ENCODE results near the gene MXI1.
"Not testable (repeated sequence)": the region's sequence is repeated elsewhere in the genome, so short reads cannot be mapped to it uniquely, and the experiment has no call there.

Gene MXI1

DNA sequence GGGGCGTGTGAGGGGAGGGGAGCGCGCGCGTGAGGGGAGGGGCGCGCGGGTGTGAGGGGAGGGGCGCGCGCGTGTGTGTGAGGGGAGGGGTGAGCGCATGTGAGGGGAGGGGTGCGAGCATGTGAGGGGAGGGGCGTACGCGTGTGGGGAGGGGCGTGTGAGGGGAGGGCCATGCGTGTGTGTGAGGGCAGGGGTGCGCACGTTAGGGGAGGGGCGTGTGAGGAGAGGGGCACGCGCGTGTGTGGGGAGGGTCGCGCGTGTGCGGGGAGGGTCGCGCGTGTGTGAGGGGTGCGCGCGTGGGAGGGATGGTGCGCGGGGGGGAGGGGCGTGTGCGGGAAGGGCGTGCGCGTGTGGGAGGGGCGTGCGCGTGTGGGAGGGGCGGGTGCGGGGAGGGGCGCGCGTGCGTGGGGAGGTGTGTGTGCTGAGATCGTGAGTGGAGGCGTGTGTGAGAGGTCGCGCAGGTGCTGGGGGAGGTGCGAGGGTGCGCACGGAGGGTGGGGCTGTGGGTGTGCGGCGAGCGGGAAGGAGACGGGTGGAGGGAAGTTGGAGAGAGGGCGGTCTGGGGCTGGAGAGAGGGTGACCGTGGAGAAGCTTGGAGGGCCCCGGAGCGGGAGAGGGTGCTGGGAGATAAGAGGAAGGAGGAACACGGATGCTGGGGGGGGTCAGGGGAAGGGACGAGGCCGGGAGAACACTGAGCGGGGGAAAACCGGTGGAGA lies 19.7 kb downstream of the MXI1 start:
- peak overlapping the region; percentile 69 for H3K27ac ChIP-seq

DNA sequence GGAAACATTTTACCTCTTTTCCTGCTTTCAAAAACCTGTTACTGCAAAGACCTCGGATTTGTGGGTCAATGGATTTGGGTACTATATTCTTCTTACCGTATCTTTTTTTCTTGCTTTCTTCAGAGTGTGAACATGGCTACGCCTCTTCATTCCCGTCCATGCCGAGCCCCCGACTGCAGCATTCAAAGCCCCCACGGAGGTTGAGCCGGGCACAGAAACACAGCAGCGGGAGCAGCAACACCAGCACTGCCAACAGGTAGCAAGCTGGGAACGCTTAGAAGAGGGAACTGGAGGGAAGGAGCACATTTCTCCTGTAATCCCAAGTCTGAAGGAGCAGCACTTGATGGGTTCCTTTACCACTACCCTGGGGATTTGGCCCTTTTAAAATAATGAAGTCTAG lies 20.7 kb downstream of the MXI1 start:
- H3K27ac ChIP-seq, result no peak overlapping the region
- DNase-seq (ENCODE audit: low read depth, low spot score), result no peak

More for the DNA sequence above, 19.7 kb downstream of the MXI1 start:
- no peak for DNase-seq (ENCODE audit: low read depth, low spot score)

DNA sequence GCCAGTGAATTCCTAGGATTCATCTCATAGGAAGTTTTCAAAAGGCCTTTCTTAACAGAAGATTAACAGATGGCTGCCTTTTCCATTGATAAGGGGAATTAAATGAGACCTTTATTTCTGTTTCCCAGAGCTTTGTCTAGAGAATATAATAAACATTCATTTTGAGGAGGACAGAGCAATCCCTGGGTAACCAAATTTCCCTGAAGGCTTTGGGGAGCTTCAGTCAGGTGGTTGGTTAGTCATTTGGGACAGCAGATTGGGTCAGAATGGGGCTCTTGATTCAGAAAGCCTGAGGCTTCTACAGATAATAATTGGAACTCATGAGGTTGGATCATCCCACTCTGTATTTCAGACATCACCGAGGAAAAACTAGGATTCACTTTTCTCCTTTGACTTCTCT lies 21.8 kb downstream of the MXI1 start:
- no peak overlapping the region for H3K27ac ChIP-seq
- no peak for DNase-seq (ENCODE audit: low read depth, low spot score)

DNA sequence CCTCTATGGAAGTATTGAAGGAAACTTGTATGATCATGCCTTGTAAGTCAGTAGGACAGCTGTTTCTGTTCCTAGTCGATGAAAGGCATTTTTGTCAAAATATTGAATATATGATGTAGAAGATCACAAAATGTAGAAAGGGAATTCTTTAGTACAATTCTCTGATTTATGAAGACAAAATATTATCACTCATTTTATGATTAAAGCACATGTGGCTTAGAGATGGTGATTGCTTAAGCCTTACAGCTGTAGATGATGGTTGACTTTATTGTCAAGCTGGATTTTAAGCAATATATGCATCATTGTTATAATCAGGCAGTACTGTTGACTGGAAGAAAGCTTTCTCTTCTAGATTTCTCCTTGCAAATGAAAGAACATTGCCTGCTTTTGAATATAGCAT lies 26.4 kb downstream of the MXI1 start:
- H3K27ac ChIP-seq, result no peak overlapping the region
- DNase-seq (ENCODE audit: low read depth, low spot score), result no peak

DNA sequence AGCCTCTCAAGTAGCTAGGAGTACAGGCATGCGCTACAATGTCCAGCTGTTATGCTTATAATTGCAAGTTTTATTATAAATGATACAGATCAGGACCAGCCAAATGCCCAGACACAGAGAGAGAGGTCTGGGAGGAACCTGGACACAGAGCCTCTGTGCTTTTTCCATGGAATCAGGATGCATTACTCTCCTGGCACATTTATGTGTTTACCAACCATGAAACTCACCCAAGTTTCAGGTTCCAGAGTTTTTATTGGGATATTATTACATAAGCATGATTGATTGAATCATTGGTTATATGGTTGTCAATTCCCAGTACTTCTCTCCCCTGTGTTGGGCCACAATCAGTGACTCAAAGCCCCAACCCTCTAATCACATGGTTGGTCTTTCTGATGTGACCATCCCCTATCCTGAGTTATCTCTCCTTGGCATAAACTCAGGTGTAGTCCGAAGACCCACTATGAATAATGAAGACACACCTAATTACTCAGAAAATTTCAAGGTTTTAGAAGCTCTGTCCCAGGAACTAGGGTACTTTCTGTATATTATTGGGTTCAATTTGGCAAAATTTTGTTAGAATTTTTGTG lies 30.6 kb downstream of the MXI1 start:
- no peak overlapping the region for H3K27ac ChIP-seq
- no peak for DNase-seq (ENCODE audit: low read depth, low spot score)

DNA sequence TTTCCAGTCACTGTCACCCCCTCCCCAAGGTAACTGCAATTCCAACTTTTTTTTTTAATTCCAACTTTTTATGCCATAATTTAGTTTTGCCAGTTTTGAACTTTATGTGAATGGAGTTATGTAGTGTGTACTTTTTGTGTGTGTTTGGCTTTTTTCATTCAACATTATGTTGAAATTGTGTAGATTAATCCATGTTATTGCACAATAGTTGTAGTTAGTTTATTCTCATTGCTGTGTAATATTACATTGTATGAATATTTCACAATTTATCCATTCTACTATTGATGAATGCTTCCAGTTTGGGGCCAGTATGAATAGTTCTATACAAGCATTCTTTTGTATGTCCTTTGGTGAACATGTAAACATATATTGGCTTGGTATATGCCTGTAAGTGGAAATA lies 32.5 kb downstream of the MXI1 start:
- no peak overlapping the region for H3K27ac ChIP-seq
- no peak for DNase-seq (ENCODE audit: low read depth, low spot score)

DNA sequence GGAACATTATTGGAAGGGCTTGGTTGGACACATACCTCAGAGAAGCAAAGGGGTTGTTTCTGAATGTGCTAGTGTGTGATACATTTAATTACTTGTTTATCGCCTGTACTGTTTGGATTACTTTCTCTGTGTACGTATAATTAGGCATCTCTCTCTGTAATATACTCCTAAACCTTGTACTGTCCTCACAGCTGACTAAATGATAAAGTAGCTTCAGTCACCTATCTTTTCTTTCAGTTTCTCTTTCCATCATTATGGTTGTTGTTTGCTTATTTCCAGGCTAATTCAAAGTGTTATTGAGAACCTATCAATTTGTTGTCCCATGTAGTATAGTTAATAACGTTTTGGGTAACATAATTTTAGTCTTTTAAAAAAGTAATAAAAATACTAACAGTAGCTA lies 34.0 kb downstream of the MXI1 start:
- no peak overlapping the region for H3K27ac ChIP-seq
- DNase-seq (ENCODE audit: low read depth, low spot score), result no peak

DNA sequence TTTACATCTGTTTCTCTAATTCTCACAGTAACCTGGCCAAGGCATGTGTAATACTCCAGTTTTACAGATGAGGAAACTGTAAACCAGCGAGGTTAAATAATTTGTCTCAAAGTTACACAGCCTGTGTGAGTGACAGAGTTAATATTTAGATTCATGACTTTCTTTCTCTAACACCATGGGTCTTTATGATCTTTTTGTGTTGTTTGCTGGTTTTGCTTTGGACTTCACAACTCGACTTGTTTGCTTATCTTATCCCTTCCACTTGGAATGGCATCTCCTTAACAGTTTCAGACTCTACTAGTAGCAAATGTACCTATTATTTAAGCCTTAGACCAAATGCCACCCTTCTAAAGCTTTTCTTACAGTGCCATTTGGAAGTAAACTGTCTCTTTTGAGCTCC lies 34.4 kb downstream of the MXI1 start:
- H3K27ac ChIP-seq, result no peak overlapping the region
- no peak for DNase-seq (ENCODE audit: low read depth, low spot score)

DNA sequence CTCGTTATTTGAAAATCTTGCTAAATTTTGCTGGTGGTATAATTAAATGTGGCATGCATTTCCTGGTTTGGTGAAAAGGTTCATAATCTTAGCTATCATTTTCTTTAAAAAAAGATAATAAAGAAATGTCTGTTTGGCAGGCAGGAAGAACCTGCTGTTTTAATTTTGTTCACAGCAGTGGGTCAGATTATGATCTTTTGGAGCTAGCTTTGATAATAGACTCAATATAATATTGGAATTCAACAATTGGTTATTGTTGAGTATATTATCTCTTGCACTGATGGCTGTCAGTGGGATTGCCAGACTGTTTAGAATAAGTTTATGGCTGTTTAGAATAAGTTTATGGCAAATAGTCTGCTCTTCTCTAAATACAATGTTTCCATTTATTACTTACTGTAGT lies 35.1 kb downstream of the MXI1 start:
- no peak for DNase-seq (ENCODE audit: low read depth, low spot score)
- H3K27ac ChIP-seq, result no peak overlapping the region

DNA sequence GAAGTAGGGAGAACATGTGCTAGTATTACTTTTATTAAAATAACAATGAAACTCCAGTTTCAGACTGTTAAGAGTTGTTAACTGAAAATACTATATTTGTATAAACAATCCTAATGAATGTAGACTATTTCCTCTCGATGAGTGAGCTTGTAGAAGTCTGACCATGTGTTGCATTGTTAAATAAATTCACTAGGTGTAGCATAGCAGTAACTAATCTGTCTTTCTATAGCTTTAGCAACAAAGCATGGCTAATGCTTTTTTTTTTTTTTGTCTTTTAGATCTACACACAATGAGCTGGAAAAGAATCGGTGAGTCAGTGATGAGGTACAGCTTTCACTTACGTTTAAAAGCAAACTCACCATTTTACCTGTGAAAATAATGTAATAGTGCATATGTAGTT lies 37.1 kb downstream of the MXI1 start:
- H3K27ac ChIP-seq, result no peak overlapping the region
- no peak for DNase-seq (ENCODE audit: low read depth, low spot score)

DNA sequence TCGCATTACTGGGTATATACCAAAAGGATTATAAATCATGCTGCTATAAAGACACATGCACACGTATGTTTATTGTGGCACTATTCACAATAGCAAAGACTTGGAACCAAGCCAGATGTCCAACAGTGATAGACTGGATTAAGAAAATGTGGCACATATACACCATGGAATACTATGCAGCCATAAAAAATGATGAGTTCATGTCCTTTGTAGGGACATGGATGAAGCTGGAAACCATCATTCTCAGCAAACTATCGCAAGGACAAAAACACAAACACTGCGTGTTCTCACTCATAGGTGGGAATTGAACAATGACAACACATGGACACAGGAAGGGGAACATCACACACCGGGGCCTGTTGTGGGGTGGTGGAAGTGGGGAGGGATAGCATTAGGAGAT lies 40.4 kb downstream of the MXI1 start:
- not testable (repeated sequence) for H3K27ac ChIP-seq

DNA sequence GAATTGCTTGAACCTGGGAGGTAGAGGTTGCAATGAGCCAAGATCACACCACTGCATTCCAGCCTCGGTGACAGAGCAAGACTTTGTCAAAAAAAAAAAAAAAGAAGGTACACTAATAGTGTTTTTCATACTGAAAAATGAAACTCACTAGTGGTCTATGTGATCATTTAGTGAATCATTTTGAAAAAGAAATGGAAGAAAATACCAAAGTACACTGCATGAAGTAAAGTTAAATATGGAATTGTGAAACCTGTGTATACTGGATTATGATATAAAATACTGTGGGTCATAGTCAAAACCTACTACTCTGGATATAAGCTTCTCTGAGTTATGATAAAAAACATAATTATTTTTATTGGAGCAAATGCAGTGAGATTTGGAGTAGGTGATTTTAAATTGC lies 42.1 kb downstream of the MXI1 start:
- H3K27ac ChIP-seq; DNase-seq (ENCODE audit: low read depth, low spot score): not testable (repeated sequence)

More for the DNA sequence above, 40.4 kb downstream of the MXI1 start:
- not testable (repeated sequence) for DNase-seq (ENCODE audit: low read depth, low spot score)

DNA sequence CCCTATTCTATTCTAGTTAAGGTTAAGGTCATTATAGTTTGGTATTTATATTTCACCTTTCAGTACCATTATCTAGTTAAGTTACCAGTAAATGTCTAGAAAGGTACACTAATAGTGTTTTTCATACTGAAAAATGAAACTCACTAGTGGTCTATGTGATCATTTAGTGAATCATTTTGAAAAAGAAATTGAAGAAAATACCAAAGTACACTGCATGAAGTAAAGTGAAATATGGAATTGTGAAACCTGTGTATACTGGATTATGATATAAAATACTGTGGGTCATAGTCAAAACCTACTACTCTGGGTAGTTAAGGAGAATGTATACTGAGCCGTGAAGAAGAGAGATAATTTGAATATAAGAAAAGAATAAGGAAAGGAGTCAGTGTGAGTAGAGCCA lies 44.0 kb downstream of the MXI1 start:
- DNase-seq (ENCODE audit: low read depth, low spot score); H3K27ac ChIP-seq: not testable (repeated sequence)

DNA sequence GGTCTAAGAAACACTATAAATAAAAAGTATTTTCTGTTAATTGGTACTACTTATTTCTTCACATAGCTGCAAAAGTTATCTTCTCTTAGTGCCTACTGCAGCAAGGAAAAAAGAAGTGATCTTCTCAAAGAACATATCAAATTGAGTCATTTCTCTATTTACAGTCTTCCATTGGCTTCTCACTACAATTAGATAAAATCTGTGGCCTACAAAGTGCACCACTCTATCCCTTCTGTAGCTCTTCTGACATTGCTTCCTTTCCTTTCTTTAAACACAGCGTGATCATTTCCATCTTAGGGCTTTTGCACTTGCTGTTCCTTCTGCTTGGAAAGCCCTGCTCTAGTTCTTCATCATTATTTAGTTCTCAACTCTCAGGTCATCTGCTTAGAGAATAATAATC lies 44.7 kb downstream of the MXI1 start:
- no peak overlapping the region for H3K27ac ChIP-seq
- DNase-seq (ENCODE audit: low read depth, low spot score), result no peak

DNA sequence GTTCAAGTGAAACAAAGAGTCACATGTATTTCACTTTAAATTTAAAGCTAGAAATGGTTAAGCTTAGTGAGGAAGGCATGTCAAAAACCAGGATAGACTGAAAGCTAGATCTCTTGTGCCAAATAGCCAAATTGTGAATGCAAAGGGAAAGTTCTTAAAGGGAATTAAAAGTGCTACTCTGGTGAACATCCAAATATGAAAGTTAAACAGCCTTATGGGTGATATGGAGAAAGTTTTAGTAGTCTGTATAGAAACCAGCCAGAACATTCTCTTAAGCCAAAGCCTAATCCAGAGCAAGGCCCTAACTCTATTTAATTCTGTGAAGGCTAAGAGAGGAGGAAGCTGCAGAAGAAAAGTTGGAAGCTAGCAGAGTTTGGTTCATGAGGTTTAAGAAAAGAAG lies 47.1 kb downstream of the MXI1 start:
- no peak for DNase-seq (ENCODE audit: low read depth, low spot score)
- H3K27ac ChIP-seq, result no peak overlapping the region

DNA sequence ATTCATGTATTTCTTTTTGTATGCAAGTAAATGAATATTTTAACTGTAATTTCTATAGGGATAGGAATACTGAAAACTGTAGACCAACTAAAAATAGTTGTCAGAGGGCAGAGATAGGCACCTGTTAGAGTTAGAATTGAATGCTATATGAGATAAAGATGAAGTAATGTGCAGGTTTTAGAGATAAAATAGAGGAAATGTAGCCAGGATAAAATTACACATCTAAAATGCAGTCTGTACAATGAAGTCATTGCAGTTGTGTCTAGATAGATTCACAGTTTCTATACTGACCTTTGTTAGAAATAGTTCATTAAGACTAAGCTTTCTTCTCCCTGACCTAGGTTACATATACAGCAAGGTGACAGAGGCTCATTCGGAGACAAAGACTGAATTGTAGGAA lies 51.1 kb downstream of the MXI1 start:
- no peak for DNase-seq (ENCODE audit: low read depth, low spot score)
- no peak overlapping the region for H3K27ac ChIP-seq

DNA sequence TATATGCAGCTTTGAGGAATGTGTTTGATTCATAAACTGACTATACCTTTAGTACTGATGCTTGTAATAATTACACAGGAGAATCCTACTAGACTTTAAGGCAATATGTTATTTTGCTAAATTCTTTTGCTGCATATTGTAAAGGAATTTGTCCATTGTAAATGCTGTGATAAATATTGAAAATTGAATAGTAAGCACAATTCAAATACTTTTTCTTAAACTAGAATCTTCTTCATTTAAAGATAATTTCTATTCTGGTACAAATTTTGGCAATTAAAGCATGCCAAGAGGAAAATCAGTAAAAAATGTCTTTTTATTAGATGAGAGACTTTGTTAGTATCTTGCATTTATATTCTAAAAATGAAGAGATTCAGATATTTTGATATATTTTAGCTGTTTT lies 51.9 kb downstream of the MXI1 start:
- DNase-seq (ENCODE audit: low read depth, low spot score), result no peak

DNA sequence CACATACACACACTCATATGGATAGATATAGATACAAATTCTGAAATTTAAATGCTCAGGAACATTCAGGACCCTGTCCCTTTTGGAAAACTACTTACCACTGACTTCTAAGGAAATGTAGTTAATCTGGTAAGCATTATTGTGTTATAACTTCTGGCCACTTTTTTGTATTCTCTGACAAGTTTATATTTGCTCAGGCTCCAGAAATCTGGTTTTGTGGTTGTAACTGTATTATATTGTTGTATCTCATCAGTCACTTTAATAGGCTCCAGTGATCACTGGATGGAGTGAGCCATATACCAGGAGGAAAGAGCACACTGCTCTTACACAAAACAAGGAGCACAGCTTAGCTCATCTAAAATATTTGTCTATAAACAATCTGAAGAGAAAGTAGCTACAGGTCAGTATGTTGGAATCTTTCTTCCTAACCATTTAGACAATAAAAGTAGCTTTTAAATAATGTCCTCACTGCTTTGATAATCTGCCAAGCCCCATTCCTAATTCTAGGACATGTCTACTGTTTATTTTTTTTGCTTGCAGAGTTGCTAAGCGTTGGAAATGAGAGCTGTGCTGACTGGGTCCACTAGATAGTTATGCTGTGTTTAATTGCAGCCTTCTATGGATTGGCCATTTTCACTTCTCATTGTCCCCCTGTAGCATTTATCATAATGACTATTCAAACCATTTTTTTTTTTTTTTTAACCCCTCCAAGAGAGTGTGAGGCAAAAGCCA lies 53.5 kb downstream of the MXI1 start:
- DNase-seq (ENCODE audit: low read depth, low spot score), result no peak
- H3K27ac ChIP-seq, result no peak overlapping the region

More for the DNA sequence above, 51.9 kb downstream of the MXI1 start:
- H3K27ac ChIP-seq, result no peak overlapping the region

DNA sequence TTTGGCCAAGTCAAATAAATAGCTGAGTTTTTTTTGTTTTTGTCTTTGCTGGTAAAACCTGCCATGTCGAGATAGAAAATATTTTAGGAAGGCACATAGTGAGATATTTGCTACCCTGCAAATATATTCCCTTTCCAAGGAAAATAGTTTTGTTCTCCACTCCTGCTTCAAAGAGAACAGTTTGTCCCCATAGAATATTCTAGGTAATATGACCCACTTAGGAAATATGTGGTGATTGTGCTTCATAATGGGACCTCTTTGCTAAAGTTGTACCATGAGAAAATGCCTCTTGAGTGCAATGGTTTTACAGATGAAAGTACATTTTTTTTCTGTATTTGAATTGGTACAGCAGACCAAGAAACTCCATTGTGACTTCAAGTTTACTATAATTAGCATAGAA lies 55.8 kb downstream of the MXI1 start:
- DNase-seq (ENCODE audit: low read depth, low spot score), result no peak
- no peak overlapping the region for H3K27ac ChIP-seq

DNA sequence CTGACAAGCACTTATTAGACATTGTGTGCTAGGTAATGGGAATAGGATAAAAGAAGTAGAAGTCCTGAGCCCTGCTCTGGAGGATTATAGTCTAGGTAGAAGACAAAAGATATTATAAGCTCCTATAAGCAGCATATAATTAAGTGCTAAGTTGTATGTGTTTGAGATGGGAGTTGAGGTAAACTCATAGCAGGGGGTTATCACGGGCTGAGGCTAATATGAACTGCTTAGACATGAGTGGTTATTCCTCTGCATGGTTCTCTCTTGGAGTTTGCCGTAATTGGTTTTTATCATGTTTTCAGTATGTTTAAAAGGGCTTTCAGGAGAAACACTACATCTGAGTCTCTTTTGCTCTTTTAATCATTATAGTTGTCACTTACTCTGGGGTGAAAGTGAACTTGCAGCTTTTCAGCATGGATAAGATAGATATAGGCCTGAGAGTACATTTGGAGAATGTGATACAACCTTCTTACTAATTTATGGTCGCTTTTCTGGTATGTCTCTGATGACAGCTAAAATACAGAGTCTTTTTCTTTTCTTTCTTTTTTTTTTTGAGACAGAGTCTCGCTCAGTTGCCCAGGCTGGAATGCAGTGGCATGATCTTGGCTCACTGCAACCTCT lies 58.3 kb downstream of the MXI1 start:
- no peak for DNase-seq (ENCODE audit: low read depth, low spot score)

DNA sequence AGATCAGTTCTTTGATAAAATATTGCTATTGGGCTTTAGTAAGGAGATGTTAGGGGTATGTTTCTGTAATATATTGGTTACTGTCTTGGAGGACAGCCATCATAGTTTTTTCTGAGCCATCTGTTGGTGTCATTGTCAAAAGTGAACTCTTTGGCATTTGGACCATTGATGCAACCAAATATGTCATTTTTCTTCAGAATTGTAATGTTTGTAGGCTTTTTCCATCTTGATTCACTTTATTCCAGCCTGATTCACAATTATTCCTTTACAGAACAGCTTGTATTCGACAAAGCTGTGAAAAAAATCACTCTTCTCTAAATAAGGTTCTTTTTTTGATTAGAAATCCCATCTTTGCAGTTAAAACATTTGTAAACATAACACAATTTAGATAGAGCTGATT lies 59.9 kb downstream of the MXI1 start:
- H3K27ac ChIP-seq, result no peak overlapping the region

More for the DNA sequence above, 58.3 kb downstream of the MXI1 start:
- no peak overlapping the region for H3K27ac ChIP-seq

More for the DNA sequence above, 59.9 kb downstream of the MXI1 start:
- no peak for DNase-seq (ENCODE audit: low read depth, low spot score)
